ENCODE results near the gene ALKBH7.

The ALKBH7 gene

GRCh38 chr19:6374711-6375410, 2.3 kb downstream of the ALKBH7 start:
- no peak for ATAC-seq
- no peak for TF ChIP-seq ARNTL (CRISPR knock-in tag; IDR thresholded peaks at IDR 0.05; ENCODE audit: borderline replicate concordance, low read depth)
- TF ChIP-seq PPARA (CRISPR knock-in tag; IDR thresholded peaks at IDR 0.05; ENCODE audit: borderline replicate concordance), result no peak
- TF ChIP-seq TCF4 (CRISPR knock-in tag; IDR thresholded peaks at IDR 0.05; ENCODE audit: borderline replicate concordance), result no peak
- no peak for TF ChIP-seq POU6F1 (CRISPR knock-in tag; IDR thresholded peaks at IDR 0.05; ENCODE audit: borderline replicate concordance, low read depth)
- no peak for TF ChIP-seq SNAI2 (CRISPR knock-in tag; IDR thresholded peaks at IDR 0.05)
- TF ChIP-seq ZC3H10 (CRISPR knock-in tag; IDR thresholded peaks at IDR 0.05), result no peak
- no peak for TF ChIP-seq ZNF8 (CRISPR knock-in tag; IDR thresholded peaks at IDR 0.05)
- TF ChIP-seq OSR1 (CRISPR knock-in tag; IDR thresholded peaks at IDR 0.05), result no peak
- no peak for TF ChIP-seq TSHZ2 (CRISPR knock-in tag; IDR thresholded peaks at IDR 0.05)
- no peak for TF ChIP-seq CSRNP3 (CRISPR knock-in tag; IDR thresholded peaks at IDR 0.05)
- TF ChIP-seq ZFP30 (CRISPR knock-in tag; IDR thresholded peaks at IDR 0.05), result no peak
- TF ChIP-seq ZFP3 (CRISPR knock-in tag; IDR thresholded peaks at IDR 0.05), result no peak
- no peak for TF ChIP-seq BACH2 (CRISPR knock-in tag; IDR thresholded peaks at IDR 0.05; ENCODE audit: borderline replicate concordance)
- no peak for TF ChIP-seq RARB (CRISPR knock-in tag; IDR thresholded peaks at IDR 0.05)

- TF ChIP-seq ZNF70 (CRISPR knock-in tag; IDR thresholded peaks at IDR 0.05) (no peak), ZC3H10 (CRISPR knock-in tag; IDR thresholded peaks at IDR 0.05) (no peak), SNAI2 (CRISPR knock-in tag; IDR thresholded peaks at IDR 0.05) (no peak), ISL1 (CRISPR knock-in tag; IDR thresholded peaks at IDR 0.05) (no peak), TOX (CRISPR knock-in tag; IDR thresholded peaks at IDR 0.05; ENCODE audit: borderline replicate concordance) (no peak), CREB5 (CRISPR knock-in tag; IDR thresholded peaks at IDR 0.05; ENCODE audit: low read depth) (no peak), BACH2 (CRISPR knock-in tag; IDR thresholded peaks at IDR 0.05; ENCODE audit: borderline replicate concordance) (no peak), POU6F1 (CRISPR knock-in tag; IDR thresholded peaks at IDR 0.05; ENCODE audit: borderline replicate concordance, low read depth) (no peak), TCF4 (CRISPR knock-in tag; IDR thresholded peaks at IDR 0.05; ENCODE audit: borderline replicate concordance) (no peak)
- no peak for ATAC-seq
Measured at GRCh38 chr19:6375411-6376010, 2.9 kb downstream of the ALKBH7 start, which contains the start of gene PSPN. PSPN (minus strand) TSS chr19:6375933; CDS start chr19:6375849, 84 bp downstream.

GRCh38 chr19:6376512-6377190, 4.1 kb downstream of the ALKBH7 start:
- no peak for ATAC-seq
- TF ChIP-seq CSDC2 (CRISPR knock-in tag; IDR thresholded peaks at IDR 0.05) (no peak), TCF4 (CRISPR knock-in tag; IDR thresholded peaks at IDR 0.05; ENCODE audit: borderline replicate concordance) (no peak), ZFP30 (CRISPR knock-in tag; IDR thresholded peaks at IDR 0.05) (no peak), CSRNP3 (CRISPR knock-in tag; IDR thresholded peaks at IDR 0.05) (no peak), CREB5 (CRISPR knock-in tag; IDR thresholded peaks at IDR 0.05; ENCODE audit: low read depth) (no peak), PPARA (CRISPR knock-in tag; IDR thresholded peaks at IDR 0.05; ENCODE audit: borderline replicate concordance) (no peak), TSHZ2 (CRISPR knock-in tag; IDR thresholded peaks at IDR 0.05) (no peak)

Data from SK-N-SH treated with all-trans-retinoic acid at 6 μM for 48 hours (cell line).